Progenitor cell of endocrine pancreas (in vitro differentiated cells): ENCODE results near the gene PSMB2. TPM values are rescaled to one million over a fixed set of nuclear protein-coding genes. Genes with fewer than 3 reads are reported as not detected.

Experiments used
- DNase-seq: peaks from one replicate; pipeline ENCODE4 v3.0.0; 2021; ENCODE audit warnings: low spot score; ENCODE audit not compliant: unreplicated experiment
- H3K27ac Mint-ChIP-seq: 2 replicates; pipeline ENCODE4 v1.8.0; 2021; ENCODE audit warnings: mild to moderate bottlenecking, moderate library complexity, mixed read lengths
- H3K27me3 Mint-ChIP-seq: 2 replicates; pipeline ENCODE4 v1.8.0; 2021; ENCODE audit warnings: mixed read lengths
- H3K36me3 Mint-ChIP-seq: 2 replicates; pipeline ENCODE4 v1.8.0; 2022; ENCODE audit warnings: mixed read lengths; ENCODE audit not compliant: insufficient read depth
- H3K4me1 Mint-ChIP-seq: 2 replicates; pipeline ENCODE4 v1.8.0; 2021; ENCODE audit warnings: low read depth, mixed read lengths
- H3K4me3 Mint-ChIP-seq: 2 replicates; pipeline ENCODE4 v1.8.0; 2021; ENCODE audit warnings: low read depth, mild to moderate bottlenecking, moderate library complexity, mixed read lengths
- H3K9me3 Mint-ChIP-seq: 2 replicates; pipeline ENCODE4 v1.8.0; 2021; ENCODE audit warnings: low read depth, mixed read lengths
- total RNA-seq: library from RNA; stranded (reverse); gene quantifications from 2 replicates; pipeline ENCODE4 v1.2.1, GENCODE V29; 2021
- TF ChIP-seq, protein P1 (sequence below): fragments of 200-600 bp; sonication (generic); IDR thresholded peaks from one replicate; pipeline ENCODE4 v1.5.0; 2021; ENCODE audit warnings: antibody characterized with exemption, mild to moderate bottlenecking; ENCODE audit not compliant: unreplicated experiment

Gene PSMB2
- total RNA-seq, 1 donor from 2014 or later, result 70.4 TPM

DNA sequence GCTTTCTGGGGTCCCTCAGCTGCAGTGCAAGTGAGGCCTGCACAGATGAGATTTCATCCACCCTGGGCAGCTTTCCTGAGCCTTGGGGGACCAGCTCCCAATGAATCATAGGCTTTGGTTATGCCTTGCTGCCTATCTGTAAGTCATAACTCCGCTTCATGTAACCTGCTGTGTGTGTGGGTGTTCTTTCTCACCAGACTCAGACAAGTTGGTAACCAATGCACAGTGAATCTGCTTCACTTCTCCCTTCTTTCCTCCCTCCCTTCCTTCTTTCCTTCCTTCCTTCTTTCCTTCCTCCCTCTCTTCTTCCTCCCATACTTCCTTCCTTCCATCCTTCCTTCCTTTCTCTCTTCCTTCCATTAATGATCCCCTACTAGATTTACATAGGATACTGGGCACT lies 34.4 kb upstream of the PSMB2 start:
- TF ChIP-seq, protein P1, sequence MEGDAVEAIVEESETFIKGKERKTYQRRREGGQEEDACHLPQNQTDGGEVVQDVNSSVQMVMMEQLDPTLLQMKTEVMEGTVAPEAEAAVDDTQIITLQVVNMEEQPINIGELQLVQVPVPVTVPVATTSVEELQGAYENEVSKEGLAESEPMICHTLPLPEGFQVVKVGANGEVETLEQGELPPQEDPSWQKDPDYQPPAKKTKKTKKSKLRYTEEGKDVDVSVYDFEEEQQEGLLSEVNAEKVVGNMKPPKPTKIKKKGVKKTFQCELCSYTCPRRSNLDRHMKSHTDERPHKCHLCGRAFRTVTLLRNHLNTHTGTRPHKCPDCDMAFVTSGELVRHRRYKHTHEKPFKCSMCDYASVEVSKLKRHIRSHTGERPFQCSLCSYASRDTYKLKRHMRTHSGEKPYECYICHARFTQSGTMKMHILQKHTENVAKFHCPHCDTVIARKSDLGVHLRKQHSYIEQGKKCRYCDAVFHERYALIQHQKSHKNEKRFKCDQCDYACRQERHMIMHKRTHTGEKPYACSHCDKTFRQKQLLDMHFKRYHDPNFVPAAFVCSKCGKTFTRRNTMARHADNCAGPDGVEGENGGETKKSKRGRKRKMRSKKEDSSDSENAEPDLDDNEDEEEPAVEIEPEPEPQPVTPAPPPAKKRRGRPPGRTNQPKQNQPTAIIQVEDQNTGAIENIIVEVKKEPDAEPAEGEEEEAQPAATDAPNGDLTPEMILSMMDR, result no peak
- peaks cover 28% of the 10 kb centered on the region for H3K27me3 Mint-ChIP-seq
- no peaks in the 10 kb centered on the region for H3K4me1 Mint-ChIP-seq
- no peak overlapping the region for H3K27ac Mint-ChIP-seq
- DNase-seq, result no peak
- H3K4me3 Mint-ChIP-seq, result no peak overlapping the region
- no peaks in the 10 kb centered on the region for H3K36me3 Mint-ChIP-seq
- H3K9me3 Mint-ChIP-seq, result no peaks in the 10 kb centered on the region

DNA sequence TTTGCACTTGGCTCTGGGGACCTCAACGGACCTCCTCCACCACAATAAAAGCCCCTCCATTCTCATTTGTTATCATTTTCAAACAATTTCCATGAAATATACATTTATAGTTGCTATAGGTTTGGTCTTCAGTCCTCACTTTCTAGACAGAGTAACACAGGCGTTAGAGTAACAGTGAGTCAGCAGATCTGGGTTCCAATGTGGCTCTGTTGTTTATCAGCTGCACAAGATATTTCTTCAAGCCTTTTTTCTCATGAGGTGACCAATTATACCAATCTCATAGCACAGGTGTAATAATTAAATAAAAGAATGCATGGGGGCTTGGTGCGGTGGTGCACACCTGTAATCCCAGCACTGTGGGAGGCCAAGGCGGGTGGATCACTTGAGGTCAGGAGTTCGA lies 32.8 kb upstream of the PSMB2 start:
- TF ChIP-seq, protein P1, result no peak
- no peak for DNase-seq
- no peaks in the 10 kb centered on the region for H3K4me1 Mint-ChIP-seq
- H3K36me3 Mint-ChIP-seq, result no peaks in the 10 kb centered on the region
- no peak overlapping the region for H3K4me3 Mint-ChIP-seq
- H3K27ac Mint-ChIP-seq, result no peak overlapping the region
- no peaks in the 10 kb centered on the region for H3K9me3 Mint-ChIP-seq
- peaks cover 28% of the 10 kb centered on the region for H3K27me3 Mint-ChIP-seq

DNA sequence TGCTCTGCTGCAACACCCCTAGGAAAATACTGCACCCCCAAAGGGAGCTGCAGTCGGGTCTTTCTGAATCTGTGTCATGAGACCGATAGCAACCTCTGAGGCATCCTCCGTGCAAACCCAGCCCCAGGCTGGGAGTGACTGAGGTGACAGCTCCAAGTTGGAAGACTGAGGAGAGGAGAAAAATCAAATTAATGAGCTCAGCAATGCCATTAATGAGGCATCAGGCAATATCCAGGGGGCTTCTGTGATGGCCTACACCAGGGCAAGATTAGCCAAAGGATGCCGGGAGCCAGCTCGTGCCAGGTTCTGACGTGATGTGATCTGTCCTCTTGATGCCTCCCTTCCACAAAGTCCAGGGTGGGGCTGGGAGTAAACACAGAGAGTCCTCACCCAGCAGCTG lies 30.8 kb upstream of the PSMB2 start:
- TF ChIP-seq, protein P1, result no peak
- Mint-ChIP-seq H3K4me1 (no peaks in the 10 kb centered on the region), H3K9me3 (no peaks in the 10 kb centered on the region), H3K4me3 (no peak overlapping the region), H3K27ac (no peak overlapping the region), H3K27me3 (peaks cover 35% of the 10 kb centered on the region), H3K36me3 (no peaks in the 10 kb centered on the region)
- no peak for DNase-seq

DNA sequence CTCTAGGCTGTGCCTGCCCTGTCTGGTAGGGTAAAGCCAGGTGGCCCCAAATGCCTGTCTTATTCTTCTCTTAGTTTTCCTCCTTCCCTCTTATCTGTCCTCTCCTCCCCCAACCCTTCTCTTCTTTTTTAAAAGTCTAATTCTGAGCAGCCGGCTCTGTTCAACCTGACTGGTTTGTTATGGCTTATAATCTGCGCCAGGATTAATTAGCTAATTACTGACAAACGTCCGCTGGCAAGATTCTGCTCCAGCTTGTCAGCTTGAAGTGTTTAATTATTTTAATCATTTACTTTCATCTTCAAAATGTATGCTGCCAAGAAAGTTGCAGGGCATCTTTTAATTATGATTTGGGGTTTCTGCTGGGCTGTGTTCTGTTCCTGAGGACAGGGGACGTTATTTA lies 27.2 kb upstream of the PSMB2 start:
- DNase-seq, result no peak
- H3K4me1 Mint-ChIP-seq, result no peaks in the 10 kb centered on the region
- H3K27ac Mint-ChIP-seq, result no peak overlapping the region
- no peak overlapping the region for H3K4me3 Mint-ChIP-seq
- H3K9me3 Mint-ChIP-seq, result no peaks in the 10 kb centered on the region
- TF ChIP-seq, protein P1, result no peak
- peaks cover 36% of the 10 kb centered on the region for H3K27me3 Mint-ChIP-seq
- H3K36me3 Mint-ChIP-seq, result no peaks in the 10 kb centered on the region

DNA sequence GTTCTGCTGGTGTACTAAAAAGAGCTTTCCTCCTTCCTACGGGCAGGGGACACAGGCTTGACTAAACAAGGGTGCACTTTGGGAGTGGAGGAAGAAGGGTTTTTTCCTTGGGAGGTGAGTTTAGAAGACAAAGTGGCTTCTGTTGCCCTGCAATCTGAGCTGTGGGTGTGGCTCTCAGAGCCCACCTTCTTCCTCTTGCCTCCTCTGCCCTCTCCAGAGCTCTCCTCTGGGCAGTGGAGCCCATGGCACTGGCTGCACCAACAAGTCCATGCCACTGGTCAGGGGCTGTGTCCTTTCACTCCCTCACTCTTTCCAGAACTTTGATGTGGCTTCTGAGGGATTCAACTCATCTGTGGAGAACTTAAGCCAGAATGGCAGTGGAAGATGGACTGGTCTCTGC lies 25.6 kb upstream of the PSMB2 start:
- H3K36me3 Mint-ChIP-seq, result no peaks in the 10 kb centered on the region
- H3K27ac Mint-ChIP-seq, result no peak overlapping the region
- H3K4me3 Mint-ChIP-seq, result no peak overlapping the region
- peaks cover 30% of the 10 kb centered on the region for H3K27me3 Mint-ChIP-seq
- TF ChIP-seq, protein P1, result no peak
- no peaks in the 10 kb centered on the region for H3K4me1 Mint-ChIP-seq
- no peak for DNase-seq
- H3K9me3 Mint-ChIP-seq, result no peaks in the 10 kb centered on the region
